ENCODE measurements around the gene TAS2R30. TPM values are rescaled to one million over a fixed set of nuclear protein-coding genes. Genes with fewer than 3 reads are reported as not detected.
"Not testable (repeated sequence)": the region's sequence is repeated elsewhere in the genome, so short reads cannot be mapped to it uniquely, and the experiment has no call there.

TAS2R30 gene
- total RNA-seq, 2 donors from 2014 or later, result 1.5 to 3.7 TPM

GRCh38 chr12:11108862-11109261, 25.6 kb downstream of the TAS2R30 start:
- H3K9me3 ChIP-seq, result no peaks in the 10 kb centered on the region
- WGBS, result 97% methylated on average over 2 of the region's 2 CpGs
- H3K4me3 ChIP-seq, result no peak overlapping the region
- intact Hi-C loops (cut with DNase I), result no loop called here
- no peak overlapping the region for H3K27ac ChIP-seq
- no peaks in the 10 kb centered on the region for H3K27me3 ChIP-seq (replicated peaks; ENCODE audit: insufficient read depth)
- TF ChIP-seq POLR2A (IDR thresholded peaks at IDR 0.05) (no peak), POLR2AphosphoS5 (IDR thresholded peaks at IDR 0.05) (no peak), CTCF (IDR thresholded peaks at IDR 0.05) (no peak)
- no peaks in the 10 kb centered on the region for H3K36me3 ChIP-seq
- DNase-seq (ENCODE audit: low spot score), result no peak
- no peaks in the 10 kb centered on the region for H3K4me1 ChIP-seq (replicated peaks)

- no peak for TF ChIP-seq POLR2A (IDR thresholded peaks at IDR 0.05)
- no peak for TF ChIP-seq CTCF (IDR thresholded peaks at IDR 0.05)
- no peak for TF ChIP-seq POLR2AphosphoS5 (IDR thresholded peaks at IDR 0.05)
- no peaks in the 10 kb centered on the region for H3K4me1 ChIP-seq (replicated peaks)
- intact Hi-C loops (cut with DNase I), result no loop called here
- H3K9me3 ChIP-seq, result no peaks in the 10 kb centered on the region
- 62% methylated on average over 1 of the region's 1 CpG for WGBS
- no peaks in the 10 kb centered on the region for H3K36me3 ChIP-seq
- DNase-seq (ENCODE audit: low spot score), result no peak
- H3K27me3 ChIP-seq (replicated peaks; ENCODE audit: insufficient read depth), result no peaks in the 10 kb centered on the region
- no peak overlapping the region for H3K27ac ChIP-seq
- H3K4me3 ChIP-seq, result no peak overlapping the region
Measured at GRCh38 chr12:11107719-11108118, 26.7 kb downstream of the TAS2R30 start.

GRCh38 chr12:11106288-11106687, 28.2 kb downstream of the TAS2R30 start:
- no peak for DNase-seq (ENCODE audit: low spot score)
- WGBS, result 93% methylated on average over 2 of the region's 2 CpGs
- Histone ChIP-seq H3K27me3 (replicated peaks; ENCODE audit: insufficient read depth) (no peaks in the 10 kb centered on the region), H3K36me3 (no peaks in the 10 kb centered on the region), H3K27ac (no peak overlapping the region), H3K4me1 (replicated peaks) (no peaks in the 10 kb centered on the region), H3K4me3 (no peak overlapping the region), H3K9me3 (no peaks in the 10 kb centered on the region)
- TF ChIP-seq CTCF (IDR thresholded peaks at IDR 0.05), result no peak
- no peak for TF ChIP-seq POLR2A (IDR thresholded peaks at IDR 0.05)
- TF ChIP-seq POLR2AphosphoS5 (IDR thresholded peaks at IDR 0.05), result no peak
- intact Hi-C loops (cut with DNase I), result no loop called here

- H3K27me3 ChIP-seq (replicated peaks; ENCODE audit: insufficient read depth), result no peaks in the 10 kb centered on the region
- H3K27ac ChIP-seq, result no peak overlapping the region
- no peak for DNase-seq (ENCODE audit: low spot score)
- intact Hi-C loops (cut with DNase I), result no loop called here
- no peaks in the 10 kb centered on the region for H3K9me3 ChIP-seq
- H3K4me3 ChIP-seq, result no peak overlapping the region
- H3K36me3 ChIP-seq, result no peaks in the 10 kb centered on the region
- no peaks in the 10 kb centered on the region for H3K4me1 ChIP-seq (replicated peaks)
- TF ChIP-seq POLR2AphosphoS5 (IDR thresholded peaks at IDR 0.05) (no peak), CTCF (IDR thresholded peaks at IDR 0.05) (no peak), POLR2A (IDR thresholded peaks at IDR 0.05) (no peak)
- 86% methylated on average over 2 of the region's 2 CpGs for WGBS
Measured at GRCh38 chr12:11105546-11105945, 28.9 kb downstream of the TAS2R30 start.

GRCh38 chr12:11094910-11095309, 39.5 kb downstream of the TAS2R30 start:
- H3K36me3 ChIP-seq; DNase-seq (ENCODE audit: low spot score); H3K27ac ChIP-seq; H3K9me3 ChIP-seq; intact Hi-C loops (cut with DNase I); H3K4me3 ChIP-seq; H3K4me1 ChIP-seq (replicated peaks); H3K27me3 ChIP-seq (replicated peaks; ENCODE audit: insufficient read depth): not testable (repeated sequence)
- no CpG with 5 or more reads among the region's 2 CpGs for WGBS

All from prostate gland (tissue), 2 donors.